ENCODE measurements around the gene OR7A17. TPM values are rescaled to one million over a fixed set of nuclear protein-coding genes. Genes with fewer than 3 reads are reported as not detected.

The OR7A17 gene
- total RNA-seq, 1 donor from 2014 or later, result not detected

DNA sequence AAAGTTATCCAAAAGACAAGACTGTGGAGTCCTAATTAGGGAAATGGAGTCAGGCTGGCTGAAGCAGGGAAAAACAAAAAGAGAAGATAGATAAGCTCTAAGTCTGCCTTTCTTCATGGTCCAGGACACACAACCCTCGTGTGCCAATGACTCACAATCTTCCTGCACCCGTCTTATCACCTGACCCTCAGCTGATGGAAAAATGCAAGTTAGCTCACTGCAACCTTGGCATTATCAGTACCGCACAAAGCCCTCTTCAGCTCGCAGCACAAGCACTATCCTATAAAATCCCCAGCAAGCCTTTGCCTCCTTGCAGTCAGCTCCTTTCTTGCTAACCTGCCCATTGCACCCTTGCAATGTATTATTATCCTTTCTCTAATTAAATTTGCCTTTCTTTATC is 55.2 kb downstream of the OR7A17 start:
- peaks cover under 1% of the 10 kb centered on the region for H3K27me3 ChIP-seq (ENCODE audit: low read depth)
- H3K9me3 ChIP-seq, result no peaks in the 10 kb centered on the region
- no peak overlapping the region for H3K4me3 ChIP-seq
- no peak overlapping the region for H3K27ac ChIP-seq
- intact Hi-C loops (cut with DNase I), result no loop called here
- ATAC-seq (no peak), DNase-seq (no peak)
- no peaks in the 10 kb centered on the region for H3K36me3 ChIP-seq
- TF ChIP-seq, protein P1, sequence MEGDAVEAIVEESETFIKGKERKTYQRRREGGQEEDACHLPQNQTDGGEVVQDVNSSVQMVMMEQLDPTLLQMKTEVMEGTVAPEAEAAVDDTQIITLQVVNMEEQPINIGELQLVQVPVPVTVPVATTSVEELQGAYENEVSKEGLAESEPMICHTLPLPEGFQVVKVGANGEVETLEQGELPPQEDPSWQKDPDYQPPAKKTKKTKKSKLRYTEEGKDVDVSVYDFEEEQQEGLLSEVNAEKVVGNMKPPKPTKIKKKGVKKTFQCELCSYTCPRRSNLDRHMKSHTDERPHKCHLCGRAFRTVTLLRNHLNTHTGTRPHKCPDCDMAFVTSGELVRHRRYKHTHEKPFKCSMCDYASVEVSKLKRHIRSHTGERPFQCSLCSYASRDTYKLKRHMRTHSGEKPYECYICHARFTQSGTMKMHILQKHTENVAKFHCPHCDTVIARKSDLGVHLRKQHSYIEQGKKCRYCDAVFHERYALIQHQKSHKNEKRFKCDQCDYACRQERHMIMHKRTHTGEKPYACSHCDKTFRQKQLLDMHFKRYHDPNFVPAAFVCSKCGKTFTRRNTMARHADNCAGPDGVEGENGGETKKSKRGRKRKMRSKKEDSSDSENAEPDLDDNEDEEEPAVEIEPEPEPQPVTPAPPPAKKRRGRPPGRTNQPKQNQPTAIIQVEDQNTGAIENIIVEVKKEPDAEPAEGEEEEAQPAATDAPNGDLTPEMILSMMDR (IDR thresholded peaks at IDR 0.05), result no peak
- no peaks in the 10 kb centered on the region for H3K4me1 ChIP-seq

Other genes with a start within 250 kb of the OR7A17 start
- gene ADGRE3, start 211.3 kb downstream of the OR7A17 start, total RNA-seq, result 25.5 TPM
- 20.0 TPM for gene ZNF333, start 196.1 kb downstream of the OR7A17 start, total RNA-seq
- gene ADGRE2, start 107.6 kb downstream of the OR7A17 start, total RNA-seq, result 19.9 TPM
- not detected for gene OR7A5, start 50.9 kb downstream of the OR7A17 start, total RNA-seq
- 0.18 TPM for gene OR7C1, start 50.9 kb downstream of the OR7A17 start, total RNA-seq
- gene OR7A10, start 37.2 kb downstream of the OR7A17 start, total RNA-seq, result not detected
- not detected for gene OR7C2, start 55.4 kb upstream of the OR7A17 start, total RNA-seq
- not detected for gene SLC1A6, start 93.7 kb upstream of the OR7A17 start, total RNA-seq
- gene CASP14, start 163.3 kb upstream of the OR7A17 start, total RNA-seq, result not detected
- not detected for gene OR1I1, start 196.1 kb upstream of the OR7A17 start, total RNA-seq
- gene SYDE1, start 221.3 kb upstream of the OR7A17 start, total RNA-seq, result 20.8 TPM